ENCODE measurements around the gene BOC. TPM values are rescaled to one million over a fixed set of nuclear protein-coding genes. Genes with fewer than 3 reads are reported as not detected.

The BOC gene
- total and polyA plus RNA-seq, 10 of the 15 experiments (the other 5 are each of a cell fraction or from before 2014, with no cell fraction given) = 0.18 TPM; not detected in 9

GRCh38 chr3:113275929-113276750 lies 64.8 kb downstream of the BOC start (continued):
- TF ChIP-seq BMI1 (IDR thresholded peaks at IDR 0.05; ENCODE audit: borderline replicate concordance) = no peak
- TF ChIP-seq MXI1 (IDR thresholded peaks at IDR 0.05; ENCODE audit: low read depth, low read length) = no peak
- 0 out of 3 replicates have a peak, but pooled peaks of 1 of the 2 experiments have one; percentile 36 for TF ChIP-seq EGR1 (IDR thresholded peaks at IDR 0.05; ENCODE audit: borderline replicate concordance in 1 of 2, low read depth in 2 of 2, low read length in 2 of 2)
- no peak for TF ChIP-seq USF1 (IDR thresholded peaks at IDR 0.05; ENCODE audit: borderline replicate concordance, extremely low read length, insufficient read depth, low read depth, low read length)
- TF ChIP-seq IRF4 (IDR thresholded peaks at IDR 0.05; ENCODE audit: low read depth, low read length) = no peak
- no peak for TF ChIP-seq JUND (IDR thresholded peaks at IDR 0.05; ENCODE audit: low read depth, low read length)
- TF ChIP-seq E2F8 (IDR thresholded peaks at IDR 0.05; ENCODE audit: low read depth, partially characterized antibody) = no peak
- TF ChIP-seq NR2C1 (IDR thresholded peaks at IDR 0.05) = no peak
- no peak for TF ChIP-seq JUNB (IDR thresholded peaks at IDR 0.05)
- no peak for TF ChIP-seq MEF2A (IDR thresholded peaks at IDR 0.05; ENCODE audit: insufficient read depth, low read depth, low read length)
- TF ChIP-seq SIX5 (IDR thresholded peaks at IDR 0.05; ENCODE audit: low read depth, low read length, severe bottlenecking) = no peak
- no peak for TF ChIP-seq CREM (IDR thresholded peaks at IDR 0.05; ENCODE audit: low read depth)
- no peak for TF ChIP-seq PAX8 (IDR thresholded peaks at IDR 0.05)
- no peak for TF ChIP-seq YBX1 (IDR thresholded peaks at IDR 0.05)
- peak; percentile 16 to 20; a peak in 2 of 4 replicates for TF ChIP-seq IKZF2 (IDR thresholded peaks at IDR 0.05)
- TF ChIP-seq RUNX3 (IDR thresholded peaks at IDR 0.05; ENCODE audit: low read length) = peak; percentile 17; the same call in 1 of the 2 replicates
- no peak for TF ChIP-seq IRF3 (IDR thresholded peaks at IDR 0.05)
- no peak for TF ChIP-seq USF2 (IDR thresholded peaks at IDR 0.05; ENCODE audit: borderline replicate concordance, low read depth, low read length)
- TF ChIP-seq RELB (IDR thresholded peaks at IDR 0.05; ENCODE audit: low read depth) = no peak
- no peak for TF ChIP-seq FOXK2 (IDR thresholded peaks at IDR 0.05)
- no peak for TF ChIP-seq ZNF207 (IDR thresholded peaks at IDR 0.05; ENCODE audit: borderline replicate concordance)
- TF ChIP-seq SMAD5 (IDR thresholded peaks at IDR 0.05; ENCODE audit: low read depth) = no peak
- no peak for TF ChIP-seq GABPA (IDR thresholded peaks at IDR 0.05; ENCODE audit: low read depth)
- no peak for TF ChIP-seq ZNF384 (IDR thresholded peaks at IDR 0.05; ENCODE audit: borderline replicate concordance, low read depth, low read length)

Data from GM12878 (cell line).